Activated CD8-positive, alpha-beta memory T cell treated with anti-CD3 and anti-CD28 coated beads for 24 hours (primary cell): ENCODE data around the gene ST6GALNAC1.

ENCODE experiments used
- DNase-seq: peaks from one replicate; pipeline ENCODE4 v3.0.0-alpha.2; 2020

Gene ST6GALNAC1

GRCh38 chr17:76674600-76674999 is 31.0 kb upstream of the ST6GALNAC1 start:
- DNase-seq, result no peak

GRCh38 chr17:76673729-76674128 is 30.2 kb upstream of the ST6GALNAC1 start:
- DNase-seq, result no peak

GRCh38 chr17:76672892-76673291 is 29.3 kb upstream of the ST6GALNAC1 start:
- DNase-seq, result no peak

- DNase-seq, result no peak
These were observed 28.8 kb upstream of the ST6GALNAC1 start for GRCh38 chr17:76672270-76672851.

- DNase-seq, result no peak
These were observed 28.3 kb upstream of the ST6GALNAC1 start for GRCh38 chr17:76671912-76672262.

- peak; percentile 99 for DNase-seq
These were observed 27.8 kb upstream of the ST6GALNAC1 start for GRCh38 chr17:76671123-76671911.

GRCh38 chr17:76670718-76671122 is 27.2 kb upstream of the ST6GALNAC1 start:
- no peak for DNase-seq

- no peak for DNase-seq
These were observed 26.6 kb upstream of the ST6GALNAC1 start for GRCh38 chr17:76670020-76670717.

- no peak for DNase-seq
These were observed 24.4 kb upstream of the ST6GALNAC1 start for GRCh38 chr17:76667786-76668453.

GRCh38 chr17:76667491-76667755 is 23.9 kb upstream of the ST6GALNAC1 start:
- no peak for DNase-seq

GRCh38 chr17:76660656-76661042 is 17.1 kb upstream of the ST6GALNAC1 start:
- no peak for DNase-seq

- DNase-seq, result no peak
These were observed 16.5 kb upstream of the ST6GALNAC1 start for GRCh38 chr17:76659928-76660655.

- no peak for DNase-seq
These were observed 14.7 kb upstream of the ST6GALNAC1 start for GRCh38 chr17:76658242-76658662.

GRCh38 chr17:76657505-76658241 is 14.1 kb upstream of the ST6GALNAC1 start:
- DNase-seq, result no peak

GRCh38 chr17:76654408-76654807 is 10.9 kb upstream of the ST6GALNAC1 start:
- DNase-seq, result no peak

- DNase-seq, result no peak
These were observed 6.9 kb upstream of the ST6GALNAC1 start for GRCh38 chr17:76650504-76650903.

GRCh38 chr17:76646712-76647111 is 3.2 kb upstream of the ST6GALNAC1 start:
- no peak for DNase-seq

GRCh38 chr17:76645481-76645880 is 1.9 kb upstream of the ST6GALNAC1 start:
- no peak for DNase-seq

- DNase-seq, result no peak
These were observed 1.4 kb upstream of the ST6GALNAC1 start for GRCh38 chr17:76644995-76645394.

GRCh38 chr17:76642994-76643393 is 563 bp downstream of the ST6GALNAC1 start:
- DNase-seq, result no peak

- DNase-seq, result no peak
These were observed 1.5 kb downstream of the ST6GALNAC1 start for GRCh38 chr17:76642032-76642561.

- DNase-seq, result no peak
These were observed 2.1 kb downstream of the ST6GALNAC1 start for GRCh38 chr17:76641501-76641900.
